IPS-15b (cell line): ENCODE results near the gene PAM16.
"Not testable (repeated sequence)": the region's sequence is repeated elsewhere in the genome, so short reads cannot be mapped to it uniquely, and the experiment has no call there.

ENCODE experiments used
- H3K27me3 ChIP-seq: one replicate; pipeline ENCODE4 v1.6.1; 2013; ENCODE audit warnings: low read length; ENCODE audit not compliant: control insufficient read depth, insufficient read depth
- H3K36me3 ChIP-seq: one replicate; pipeline ENCODE4 v1.6.1; 2013; ENCODE audit warnings: low read length; ENCODE audit not compliant: control insufficient read depth, insufficient read depth
- H3K4me1 ChIP-seq: one replicate; pipeline ENCODE4 v1.6.1; 2013; ENCODE audit warnings: mild to moderate bottlenecking, low read length; ENCODE audit not compliant: control insufficient read depth, insufficient read depth
- H3K4me3 ChIP-seq: one replicate; pipeline ENCODE4 v1.5.1; 2013; ENCODE audit warnings: low read depth, low read length
- H3K9ac ChIP-seq: one replicate; pipeline ENCODE4 v1.6.1; 2013; ENCODE audit warnings: low read depth, mild to moderate bottlenecking, low read length
- H3K9me3 ChIP-seq: one replicate; pipeline ENCODE4 v1.6.1; 2013; ENCODE audit warnings: mild to moderate bottlenecking, low read length; ENCODE audit not compliant: control insufficient read depth, insufficient read depth

The PAM16 gene

DNA sequence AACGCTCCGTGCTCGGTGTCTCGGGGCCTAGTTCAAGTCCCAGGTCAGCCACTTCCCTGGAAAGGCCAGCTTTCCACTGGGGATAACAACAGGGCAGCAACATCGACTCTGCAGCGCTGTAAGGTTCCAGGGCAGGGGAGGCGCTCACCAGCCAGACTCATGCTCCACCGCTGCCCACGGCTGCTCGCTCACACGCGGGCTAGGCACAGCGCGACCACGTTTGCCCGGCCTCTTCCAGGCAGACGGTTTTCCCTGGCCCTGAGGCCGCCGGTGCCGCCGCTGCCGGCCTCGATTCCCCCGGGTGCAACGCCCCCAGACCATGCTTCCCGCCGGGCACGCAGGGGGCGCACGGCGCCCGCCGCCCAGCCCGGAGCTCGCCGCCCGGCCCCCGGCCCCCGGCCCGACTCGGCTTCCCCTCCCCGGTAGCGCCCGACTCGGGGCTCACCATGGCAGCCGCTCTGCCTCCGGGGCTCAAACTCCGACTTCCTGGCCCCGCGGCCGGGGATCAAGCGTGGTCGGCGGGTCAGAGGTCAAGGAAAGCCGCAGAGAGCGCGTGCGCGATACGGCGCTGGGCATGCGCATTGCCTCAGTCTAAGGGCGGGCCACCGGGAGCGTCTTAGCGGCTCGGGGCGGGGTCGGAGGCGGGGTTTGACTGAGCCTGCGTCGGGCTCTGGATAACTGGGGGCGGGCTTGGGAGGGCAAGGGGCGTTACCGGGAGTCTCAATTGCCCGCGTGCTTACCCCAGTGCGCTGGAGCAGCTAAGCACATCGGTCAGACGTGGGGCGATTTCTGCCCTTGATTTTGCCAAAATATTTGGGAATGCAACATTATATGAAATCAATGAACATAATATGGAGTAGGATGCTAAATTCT is at the start of gene PAM16:
Gene PAM16 (minus strand): TSS at position 535 of the 873 bp plus-strand sequence. CDS start 87 bp downstream, at position 448.
- Histone ChIP-seq H3K27me3 (no peaks in the 10 kb centered on the region), H3K9me3 (no peaks in the 10 kb centered on the region), H3K4me3 (peak within 1 kb of the TSS; percentile 100), H3K9ac (peak within 1 kb of the TSS; percentile 94), H3K4me1 (no peaks in the 10 kb centered on the region), H3K36me3 (peaks cover 10% of the 10 kb centered on the region)

- H3K4me1 ChIP-seq, result no peaks in the 10 kb centered on the region
- H3K36me3 ChIP-seq, result peaks cover 6% of the 10 kb centered on the region
- no peaks in the 10 kb centered on the region for H3K9me3 ChIP-seq
- H3K4me3 ChIP-seq, result no peak overlapping the region
- H3K27me3 ChIP-seq, result no peaks in the 10 kb centered on the region
- no peak overlapping the region for H3K9ac ChIP-seq
These were observed 48.0 kb upstream of the PAM16 start for GRCh38 chr16:4399001-4399730.

- no peak overlapping the region for H3K4me3 ChIP-seq
- peaks cover 13% of the 10 kb centered on the region for H3K4me1 ChIP-seq
- no peaks in the 10 kb centered on the region for H3K27me3 ChIP-seq
- peaks cover 6% of the 10 kb centered on the region for H3K36me3 ChIP-seq
- no peak overlapping the region for H3K9ac ChIP-seq
- no peaks in the 10 kb centered on the region for H3K9me3 ChIP-seq
These were observed 44.1 kb upstream of the PAM16 start for GRCh38 chr16:4395055-4395726.

DNA sequence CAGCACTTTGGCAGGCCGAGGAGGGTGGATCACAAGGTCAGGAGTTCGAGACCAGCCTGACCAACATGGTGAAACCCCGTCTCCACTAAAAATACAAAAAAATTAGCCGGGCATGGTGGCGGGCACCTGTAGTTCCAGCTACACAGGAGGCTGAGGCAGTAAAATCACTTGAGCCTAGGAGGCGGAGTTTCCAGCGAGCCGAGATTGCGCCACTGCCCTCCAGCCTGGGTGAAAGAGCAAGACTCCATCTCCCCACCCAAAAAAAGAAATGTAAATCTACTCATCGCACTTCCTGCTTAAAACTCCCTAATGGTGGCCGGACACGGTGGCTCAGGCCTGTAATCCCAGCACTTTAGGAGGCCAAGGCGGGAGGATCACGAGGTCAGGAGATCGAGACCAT is 42.7 kb upstream of the PAM16 start:
- Histone ChIP-seq H3K4me1 (peaks cover 21% of the 10 kb centered on the region), H3K36me3 (peaks cover 11% of the 10 kb centered on the region)
- H3K9me3 ChIP-seq, H3K4me3 ChIP-seq, H3K9ac ChIP-seq, H3K27me3 ChIP-seq: not testable (repeated sequence)

DNA sequence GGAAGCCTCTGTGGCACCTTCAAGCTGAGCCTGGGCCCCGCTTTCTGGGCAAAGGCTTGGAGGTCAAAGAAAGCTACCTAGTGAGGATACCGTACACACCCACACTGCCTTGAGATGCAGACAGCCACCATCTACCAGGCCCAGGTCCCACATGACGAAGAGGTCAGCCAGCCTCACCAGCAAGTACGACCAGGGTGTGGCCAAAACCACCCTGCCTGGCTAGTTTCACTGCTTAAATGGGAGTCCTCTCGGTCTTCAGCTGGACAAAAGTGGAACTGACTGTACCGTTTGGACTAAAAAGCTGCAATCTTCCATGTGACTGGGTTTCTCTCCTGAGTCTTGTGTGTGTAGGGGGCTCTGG is 42.1 kb upstream of the PAM16 start:
- Histone ChIP-seq H3K4me1 (peaks cover 23% of the 10 kb centered on the region), H3K9me3 (no peaks in the 10 kb centered on the region), H3K36me3 (peaks cover 12% of the 10 kb centered on the region), H3K9ac (peak overlapping the region; percentile 65), H3K4me3 (no peak overlapping the region), H3K27me3 (no peaks in the 10 kb centered on the region)

DNA sequence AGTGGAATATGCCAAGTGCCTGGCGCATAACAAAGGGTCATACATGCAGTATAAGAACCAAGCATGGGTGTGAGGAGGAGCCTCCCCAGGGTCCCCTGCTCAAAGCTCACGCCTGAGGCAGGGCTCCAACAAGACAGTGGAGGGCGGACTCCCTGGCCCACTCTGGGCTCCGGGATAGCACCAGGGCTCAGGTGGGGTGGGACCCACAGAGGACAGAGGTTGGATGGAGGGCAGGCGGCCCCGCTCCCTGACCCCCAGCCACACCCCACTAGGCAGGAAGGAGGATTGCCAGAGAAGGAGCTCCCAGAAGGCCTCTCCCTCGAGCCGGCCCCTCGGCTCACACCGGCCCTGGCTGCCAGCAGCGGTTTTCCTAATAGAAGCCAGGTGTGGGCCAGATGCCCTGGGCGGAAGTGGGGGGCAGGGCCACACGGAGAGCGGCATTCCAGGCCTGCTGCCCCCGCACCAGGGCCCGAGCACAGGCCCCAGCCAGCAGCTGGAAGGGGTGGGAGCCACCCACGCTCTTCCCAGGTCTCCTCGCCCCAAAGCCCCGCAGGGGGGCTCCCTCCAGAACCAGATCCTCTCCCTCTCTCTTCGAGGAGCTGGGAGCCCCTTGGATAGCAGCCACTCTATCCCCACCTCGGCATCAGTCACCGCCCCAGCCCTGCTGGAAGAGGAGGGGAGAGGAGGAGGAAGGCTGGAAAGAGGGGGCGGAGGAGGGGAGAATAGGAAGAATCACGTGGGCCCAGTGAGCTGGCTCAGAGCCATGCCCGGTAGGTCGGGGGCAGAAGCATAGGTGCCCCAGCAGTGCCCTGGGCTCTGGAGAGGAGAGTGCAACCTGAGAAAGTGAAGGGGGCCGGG is 41.5 kb upstream of the PAM16 start:
- Histone ChIP-seq H3K9me3 (no peaks in the 10 kb centered on the region), H3K4me3 (no peak overlapping the region), H3K36me3 (peaks cover 15% of the 10 kb centered on the region), H3K9ac (peak overlapping the region; percentile 65), H3K4me1 (peaks cover 23% of the 10 kb centered on the region), H3K27me3 (no peaks in the 10 kb centered on the region)

GRCh38 chr16:4391631-4392381 is 40.7 kb upstream of the PAM16 start:
- no peak overlapping the region for H3K4me3 ChIP-seq
- peaks cover 23% of the 10 kb centered on the region for H3K4me1 ChIP-seq
- H3K36me3 ChIP-seq, result peaks cover 19% of the 10 kb centered on the region
- H3K27me3 ChIP-seq, result no peaks in the 10 kb centered on the region
- no peaks in the 10 kb centered on the region for H3K9me3 ChIP-seq
- H3K9ac ChIP-seq, result peak overlapping the region; percentile 16

DNA sequence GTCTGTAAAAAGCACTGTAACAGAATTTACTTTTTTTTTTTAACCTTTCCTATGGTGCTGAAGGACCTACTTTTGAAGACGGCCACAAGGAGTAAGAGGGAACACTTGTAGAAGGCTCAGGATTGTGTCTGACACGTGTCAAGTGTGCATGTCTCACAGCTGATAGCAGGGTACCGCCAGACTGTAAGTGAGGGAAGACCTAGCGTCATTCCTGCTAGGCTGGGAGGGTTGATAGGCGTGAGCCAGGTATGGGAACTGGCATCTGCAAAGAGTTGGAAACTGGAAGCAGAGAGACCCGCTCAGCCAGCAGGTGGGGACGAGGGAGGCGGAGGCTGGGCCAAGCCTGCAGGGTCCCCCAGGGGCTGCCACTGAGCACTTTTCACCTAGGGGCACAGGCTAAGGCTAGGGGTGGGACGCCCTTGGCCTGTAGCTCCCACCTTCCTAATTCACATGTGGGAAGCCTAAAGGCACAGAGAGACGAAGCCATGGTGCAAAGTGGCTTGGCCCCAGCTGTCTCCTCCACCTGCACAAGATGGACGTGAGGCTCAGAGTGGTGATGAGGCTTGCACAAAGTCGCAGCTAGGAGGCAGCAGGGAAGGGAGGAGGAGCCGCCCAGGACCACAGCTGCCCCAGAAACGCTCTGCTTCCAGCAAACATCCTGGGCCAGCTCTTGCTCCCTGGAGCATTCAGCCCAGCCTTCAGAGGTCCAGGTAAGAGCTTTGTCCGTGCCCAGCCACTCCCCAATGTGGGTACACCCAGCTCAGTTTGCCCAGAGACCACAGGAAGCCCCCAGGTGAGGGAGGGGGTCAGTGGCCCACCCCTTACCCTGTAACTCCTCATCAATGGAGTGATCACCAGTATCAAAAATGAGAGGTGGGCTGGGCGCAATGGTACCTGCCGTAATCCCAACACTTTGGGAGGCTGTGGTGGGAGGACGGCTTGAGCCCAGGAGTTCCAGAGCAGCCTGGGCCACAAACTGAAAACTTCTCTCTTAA is 39.4 kb upstream of the PAM16 start:
- Histone ChIP-seq H3K27me3 (no peaks in the 10 kb centered on the region), H3K4me1 (peaks cover 23% of the 10 kb centered on the region), H3K9me3 (no peaks in the 10 kb centered on the region), H3K9ac (no peak overlapping the region), H3K4me3 (no peak overlapping the region), H3K36me3 (peaks cover 26% of the 10 kb centered on the region)

DNA sequence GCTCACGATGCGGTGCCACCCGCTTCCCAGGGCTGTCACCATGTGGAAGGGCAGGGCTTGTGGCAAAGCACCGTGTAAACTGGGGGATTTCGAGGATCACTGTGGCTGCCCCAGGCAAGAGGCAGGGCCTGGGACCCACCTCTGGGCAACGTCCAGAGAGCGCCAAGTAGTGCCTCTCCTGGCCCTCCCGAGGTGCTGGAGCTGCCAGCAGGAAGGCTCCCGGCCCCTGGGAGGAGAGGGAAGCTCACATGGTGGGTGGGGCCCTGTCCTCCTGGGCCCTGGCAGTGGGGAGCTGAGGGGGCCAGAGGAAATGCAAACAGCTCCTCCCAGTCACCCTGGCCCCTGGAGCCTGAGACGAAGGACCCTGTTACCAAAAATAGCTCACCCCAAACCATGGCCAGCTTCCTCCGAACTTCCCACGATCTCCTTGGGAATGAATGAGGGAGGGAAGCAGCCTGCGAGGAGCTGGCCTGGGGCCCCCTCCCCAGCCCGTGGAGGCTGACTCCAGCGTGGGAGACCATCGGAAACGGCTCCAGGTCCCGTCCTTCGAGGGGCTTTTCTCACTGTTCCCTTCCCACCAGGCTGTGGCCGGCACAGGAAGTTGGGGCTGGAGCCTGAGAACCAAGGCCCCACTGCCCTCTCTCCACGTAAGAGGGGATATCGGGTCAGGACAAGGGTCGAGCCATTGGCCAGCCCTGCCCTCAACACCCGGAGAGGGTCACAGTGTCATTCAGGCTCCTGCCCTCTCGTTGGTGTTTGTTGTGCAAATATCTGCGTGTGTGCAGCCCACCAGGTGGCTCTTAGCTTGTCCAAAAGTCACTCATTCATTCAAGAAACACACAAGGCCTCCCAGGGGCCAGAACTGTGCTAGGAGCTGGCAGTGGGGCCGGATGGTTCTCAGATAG is 38.2 kb upstream of the PAM16 start:
- H3K36me3 ChIP-seq, result peaks cover 23% of the 10 kb centered on the region
- peaks cover 23% of the 10 kb centered on the region for H3K4me1 ChIP-seq
- H3K9ac ChIP-seq, result peak overlapping the region; percentile 37
- H3K4me3 ChIP-seq, result no peak overlapping the region
- no peaks in the 10 kb centered on the region for H3K27me3 ChIP-seq
- no peaks in the 10 kb centered on the region for H3K9me3 ChIP-seq
